ENCODE results near the gene KRTAP6-3.

DNA sequence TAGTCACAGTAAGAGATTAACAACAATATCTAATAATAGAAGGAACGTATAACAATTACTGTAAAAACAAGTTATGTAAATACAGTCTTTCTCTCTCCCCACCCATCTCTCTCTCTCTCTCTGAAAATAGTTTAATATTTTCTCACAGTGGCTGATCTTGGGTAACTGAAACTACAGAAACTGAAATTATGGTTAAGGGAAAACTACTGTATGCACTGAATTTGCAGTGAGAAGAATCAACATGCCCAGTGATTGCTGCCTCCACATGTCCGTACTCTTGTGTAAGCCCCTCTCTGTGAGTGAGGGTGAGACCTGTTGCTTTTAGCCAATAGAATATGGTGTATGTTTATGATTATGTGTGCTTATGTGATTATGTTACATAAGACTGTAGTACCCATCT is 19.9 kb downstream of the KRTAP6-3 start:
- TF ChIP-seq, protein P1, sequence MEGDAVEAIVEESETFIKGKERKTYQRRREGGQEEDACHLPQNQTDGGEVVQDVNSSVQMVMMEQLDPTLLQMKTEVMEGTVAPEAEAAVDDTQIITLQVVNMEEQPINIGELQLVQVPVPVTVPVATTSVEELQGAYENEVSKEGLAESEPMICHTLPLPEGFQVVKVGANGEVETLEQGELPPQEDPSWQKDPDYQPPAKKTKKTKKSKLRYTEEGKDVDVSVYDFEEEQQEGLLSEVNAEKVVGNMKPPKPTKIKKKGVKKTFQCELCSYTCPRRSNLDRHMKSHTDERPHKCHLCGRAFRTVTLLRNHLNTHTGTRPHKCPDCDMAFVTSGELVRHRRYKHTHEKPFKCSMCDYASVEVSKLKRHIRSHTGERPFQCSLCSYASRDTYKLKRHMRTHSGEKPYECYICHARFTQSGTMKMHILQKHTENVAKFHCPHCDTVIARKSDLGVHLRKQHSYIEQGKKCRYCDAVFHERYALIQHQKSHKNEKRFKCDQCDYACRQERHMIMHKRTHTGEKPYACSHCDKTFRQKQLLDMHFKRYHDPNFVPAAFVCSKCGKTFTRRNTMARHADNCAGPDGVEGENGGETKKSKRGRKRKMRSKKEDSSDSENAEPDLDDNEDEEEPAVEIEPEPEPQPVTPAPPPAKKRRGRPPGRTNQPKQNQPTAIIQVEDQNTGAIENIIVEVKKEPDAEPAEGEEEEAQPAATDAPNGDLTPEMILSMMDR (conservative IDR thresholded peaks at IDR 0.05 in 1 of 2, IDR thresholded peaks at IDR 0.05 in 1 of 2; ENCODE audit: extremely low read depth in 1 of 2, insufficient read depth in 1 of 2, low read depth in 1 of 2, low read length in 2 of 2) = no peak
- no peak for TF ChIP-seq EZH2 (IDR thresholded peaks at IDR 0.05; ENCODE audit: borderline replicate concordance, low read length)

All from mammary epithelial cell (primary cell).